PFSK-1 (cell line): Measurements from ENCODE around the gene TRRAP.

Source experiments
- POLR2AphosphoS5 ChIP-seq: IDR thresholded peaks from 2 replicates; pipeline ENCODE4 v1.6.1; 2012; ENCODE audit warnings: low read depth, mild to moderate bottlenecking, control low read depth, low read length, moderate library complexity
- SIN3A ChIP-seq: IDR thresholded peaks from 2 replicates; pipeline ENCODE4 v1.6.1; 2012; ENCODE audit warnings: mild to moderate bottlenecking, low read length, moderate library complexity, borderline replicate concordance; ENCODE audit not compliant: insufficient read depth
- TAF1 ChIP-seq: IDR thresholded peaks from 2 replicates; pipeline ENCODE4 v1.6.1; 2012; ENCODE audit warnings: low read length, control low read depth, borderline replicate concordance; ENCODE audit not compliant: insufficient read depth
- TF ChIP-seq, protein P1 (sequence below), 2 experiments: IDR thresholded peaks; 2 replicates each; pipeline versions ENCODE4 v1.6.1 to v1.8.0; 2011 to 2012; ENCODE audit warnings: low read depth in 2 of 2, low read length in 2 of 2, control low read depth in 1 of 2, inconsistent platforms in 1 of 2, mild to moderate bottlenecking in 1 of 2, moderate library complexity in 1 of 2; ENCODE audit not compliant: insufficient read depth in 1 of 2

GRCh38 chr7:99034932-99035722 lies 156.8 kb downstream of the TRRAP start:
- TF ChIP-seq POLR2AphosphoS5 (no peak), SIN3A (no peak), TAF1 (no peak)
- TF ChIP-seq, protein P1, sequence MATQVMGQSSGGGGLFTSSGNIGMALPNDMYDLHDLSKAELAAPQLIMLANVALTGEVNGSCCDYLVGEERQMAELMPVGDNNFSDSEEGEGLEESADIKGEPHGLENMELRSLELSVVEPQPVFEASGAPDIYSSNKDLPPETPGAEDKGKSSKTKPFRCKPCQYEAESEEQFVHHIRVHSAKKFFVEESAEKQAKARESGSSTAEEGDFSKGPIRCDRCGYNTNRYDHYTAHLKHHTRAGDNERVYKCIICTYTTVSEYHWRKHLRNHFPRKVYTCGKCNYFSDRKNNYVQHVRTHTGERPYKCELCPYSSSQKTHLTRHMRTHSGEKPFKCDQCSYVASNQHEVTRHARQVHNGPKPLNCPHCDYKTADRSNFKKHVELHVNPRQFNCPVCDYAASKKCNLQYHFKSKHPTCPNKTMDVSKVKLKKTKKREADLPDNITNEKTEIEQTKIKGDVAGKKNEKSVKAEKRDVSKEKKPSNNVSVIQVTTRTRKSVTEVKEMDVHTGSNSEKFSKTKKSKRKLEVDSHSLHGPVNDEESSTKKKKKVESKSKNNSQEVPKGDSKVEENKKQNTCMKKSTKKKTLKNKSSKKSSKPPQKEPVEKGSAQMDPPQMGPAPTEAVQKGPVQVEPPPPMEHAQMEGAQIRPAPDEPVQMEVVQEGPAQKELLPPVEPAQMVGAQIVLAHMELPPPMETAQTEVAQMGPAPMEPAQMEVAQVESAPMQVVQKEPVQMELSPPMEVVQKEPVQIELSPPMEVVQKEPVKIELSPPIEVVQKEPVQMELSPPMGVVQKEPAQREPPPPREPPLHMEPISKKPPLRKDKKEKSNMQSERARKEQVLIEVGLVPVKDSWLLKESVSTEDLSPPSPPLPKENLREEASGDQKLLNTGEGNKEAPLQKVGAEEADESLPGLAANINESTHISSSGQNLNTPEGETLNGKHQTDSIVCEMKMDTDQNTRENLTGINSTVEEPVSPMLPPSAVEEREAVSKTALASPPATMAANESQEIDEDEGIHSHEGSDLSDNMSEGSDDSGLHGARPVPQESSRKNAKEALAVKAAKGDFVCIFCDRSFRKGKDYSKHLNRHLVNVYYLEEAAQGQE (IDR thresholded peaks at IDR 0.05; ENCODE audit: insufficient read depth in 1 of 2, low read depth in 2 of 2, low read length in 2 of 2) = no peak
